ENCODE measurements around the gene ZEB1. TPM values are rescaled to one million over a fixed set of nuclear protein-coding genes. Genes with fewer than 3 reads are reported as not detected.

Gene ZEB1
- total and polyA plus RNA-seq, 9 of the 15 experiments (the other 6 are each of a cell fraction or from before 2014, with no cell fraction given), result 2.1 to 8.4 (median 4.9) TPM

DNA sequence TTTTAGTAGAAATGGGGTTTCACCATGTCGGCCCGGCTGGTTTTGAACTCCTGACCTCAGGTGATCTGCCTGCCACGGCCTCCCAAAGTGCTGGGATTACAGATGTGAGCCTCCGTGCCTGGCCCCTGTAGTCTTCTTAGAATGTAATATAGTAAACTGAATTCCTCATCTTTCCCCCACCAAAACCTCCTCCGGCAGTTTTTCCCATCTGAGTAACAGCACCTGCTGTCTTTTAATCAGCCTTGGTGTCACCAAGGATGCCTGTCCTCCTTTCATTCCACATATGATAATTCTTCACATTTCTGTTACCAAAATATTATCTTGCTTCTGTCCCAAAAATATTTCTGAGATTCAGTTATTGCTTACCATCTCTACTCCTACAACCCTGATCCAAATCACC, 80.2 kb downstream of the ZEB1 start:
- intact Hi-C loops (cut with micrococcal nuclease), result no loop called here
- no peaks in the 10 kb centered on the region for H4K20me1 ChIP-seq (replicated peaks; ENCODE audit: control insufficient read depth, insufficient read depth, low read length)
- no peak overlapping the region for H3K4me3 ChIP-seq
- in situ Hi-C loops (cut with MboI), result no loop called here
- H3K9me1 ChIP-seq (ENCODE audit: control insufficient read depth, insufficient read depth, low read length), result no peaks in the 10 kb centered on the region
- no peaks in the 10 kb centered on the region for H3K79me2 ChIP-seq (ENCODE audit: control insufficient read depth, insufficient read depth, low read length)
- H3K4me2 ChIP-seq (ENCODE audit: insufficient read depth, low read length), result no peak overlapping the region
- H3K9me3 ChIP-seq (replicated peaks; ENCODE audit: control insufficient read depth, insufficient read depth, low read depth, low read length), result no peaks in the 10 kb centered on the region
- CTCF ChIA-PET (ENCODE audit: low intra/inter-chr PET ratio), result no interaction called here
- POLR2A ChIA-PET, result no interaction called here
- no peak overlapping the region for H2AFZ ChIP-seq (ENCODE audit: low read depth, low read length)
- H3K9ac ChIP-seq (ENCODE audit: insufficient read depth in 1 of 2, low read depth in 2 of 2, low read length in 2 of 2), result no peak overlapping the region
- no peaks in the 10 kb centered on the region for H3K4me1 ChIP-seq (replicated peaks in 1 of 2; ENCODE audit: control insufficient read depth in 2 of 2, insufficient read depth in 2 of 2, low read length in 2 of 2)
- H3K36me3 ChIP-seq (ENCODE audit: control insufficient read depth, insufficient read depth, low read length), result no peaks in the 10 kb centered on the region
- no TSS peak for BruUV-seq (replicated peaks)
- FAIRE-seq (no peak), ATAC-seq (no peak), DNase-seq (ENCODE audit: extremely low read depth in 1 of 4, low spot score in 3 of 4) (no peak)
- no peak overlapping the region for H3K27ac ChIP-seq (ENCODE audit: extremely low read depth, low read depth, low read length)
- TF ChIP-seq JUNB (CRISPR knock-in tag; conservative IDR thresholded peaks at IDR 0.05) (no peak), ZNF436 (CRISPR knock-in tag; IDR thresholded peaks at IDR 0.05) (no peak), ZNF140 (CRISPR knock-in tag; IDR thresholded peaks at IDR 0.05) (no peak), BRF1 (IDR thresholded peaks at IDR 0.05; ENCODE audit: borderline replicate concordance, extremely low read depth, insufficient read length) (no peak), CBX8 (IDR thresholded peaks at IDR 0.05; ENCODE audit: borderline replicate concordance, extremely low read depth, low read depth, low read length, poor library complexity, severe bottlenecking) (no peak), ARNT (IDR thresholded peaks at IDR 0.05) (no peak), ZNF780A (CRISPR knock-in tag; IDR thresholded peaks at IDR 0.05) (no peak)
- WGBS (ENCODE audit: insufficient coverage, low coverage, missing lambda C conversion rate), result 43% methylated on average over 5 of the region's 5 CpGs
- H3K27me3 ChIP-seq (ENCODE audit: control insufficient read depth in 2 of 2, insufficient read depth in 2 of 2, low read length in 2 of 2), result no peaks in the 10 kb centered on the region

DNA sequence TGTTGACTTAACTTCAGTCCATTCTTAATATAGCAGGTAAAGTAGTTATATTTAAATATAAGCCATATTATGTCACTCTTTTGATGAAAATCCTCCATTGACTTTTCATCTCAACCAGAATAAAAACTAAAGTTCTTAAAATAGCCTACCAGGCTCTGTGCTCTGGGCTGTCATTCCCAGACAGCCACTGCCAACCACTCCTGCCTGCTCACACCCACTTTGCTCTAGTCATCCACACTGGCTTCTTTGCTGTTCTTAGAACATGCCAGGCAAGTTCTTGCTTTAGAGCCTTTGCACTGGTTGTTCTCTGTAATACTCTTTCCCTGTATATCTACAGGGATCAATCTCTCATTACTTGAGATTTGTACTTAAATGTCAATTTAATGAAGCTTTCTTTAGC, 80.6 kb downstream of the ZEB1 start:
- H2AFZ ChIP-seq (ENCODE audit: low read depth, low read length), result no peak overlapping the region
- no peaks in the 10 kb centered on the region for H3K9me1 ChIP-seq (ENCODE audit: control insufficient read depth, insufficient read depth, low read length)
- ATAC-seq (no peak), FAIRE-seq (no peak), DNase-seq (ENCODE audit: extremely low read depth in 1 of 4, low spot score in 3 of 4) (no peak)
- no peaks in the 10 kb centered on the region for H4K20me1 ChIP-seq (replicated peaks; ENCODE audit: control insufficient read depth, insufficient read depth, low read length)
- no peak overlapping the region for H3K27ac ChIP-seq (ENCODE audit: extremely low read depth, low read depth, low read length)
- no peaks in the 10 kb centered on the region for H3K36me3 ChIP-seq (ENCODE audit: control insufficient read depth, insufficient read depth, low read length)
- in situ Hi-C loops (cut with MboI), result no loop called here
- BruUV-seq (replicated peaks), result no TSS peak
- H3K27me3 ChIP-seq (ENCODE audit: control insufficient read depth in 2 of 2, insufficient read depth in 2 of 2, low read length in 2 of 2), result no peaks in the 10 kb centered on the region
- H3K4me2 ChIP-seq (ENCODE audit: insufficient read depth, low read length), result no peak overlapping the region
- CTCF ChIA-PET (ENCODE audit: low intra/inter-chr PET ratio), result no interaction called here
- intact Hi-C loops (cut with micrococcal nuclease), result no loop called here
- POLR2A ChIA-PET, result no interaction called here
- H3K9ac ChIP-seq (ENCODE audit: insufficient read depth in 1 of 2, low read depth in 2 of 2, low read length in 2 of 2), result no peak overlapping the region
- no peak overlapping the region for H3K4me3 ChIP-seq
- H3K9me3 ChIP-seq (replicated peaks; ENCODE audit: control insufficient read depth, insufficient read depth, low read depth, low read length), result no peaks in the 10 kb centered on the region
- no peaks in the 10 kb centered on the region for H3K79me2 ChIP-seq (ENCODE audit: control insufficient read depth, insufficient read depth, low read length)
- TF ChIP-seq, protein P1, sequence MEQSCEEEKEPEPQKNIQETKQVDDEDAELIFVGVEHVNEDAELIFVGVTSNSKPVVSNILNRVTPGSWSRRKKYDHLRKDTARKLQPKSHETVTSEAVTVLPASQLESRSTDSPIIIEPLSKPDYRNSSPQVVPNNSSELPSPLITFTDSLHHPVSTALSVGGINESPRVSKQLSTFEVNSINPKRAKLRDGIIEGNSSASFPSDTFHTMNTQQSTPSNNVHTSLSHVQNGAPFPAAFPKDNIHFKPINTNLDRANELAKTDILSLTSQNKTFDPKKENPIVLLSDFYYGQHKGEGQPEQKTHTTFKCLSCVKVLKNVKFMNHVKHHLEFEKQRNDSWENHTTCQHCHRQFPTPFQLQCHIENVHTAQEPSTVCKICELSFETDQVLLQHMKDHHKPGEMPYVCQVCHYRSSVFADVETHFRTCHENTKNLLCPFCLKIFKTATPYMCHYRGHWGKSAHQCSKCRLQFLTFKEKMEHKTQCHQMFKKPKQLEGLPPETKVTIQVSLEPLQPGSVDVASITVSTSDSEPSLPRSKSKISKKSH (CRISPR knock-in tag; IDR thresholded peaks at IDR 0.05), result no peak
- TF ChIP-seq ZC3H8 (IDR thresholded peaks at IDR 0.05) (no peak), HNRNPL (IDR thresholded peaks at IDR 0.05; ENCODE audit: low read depth, low read length) (no peak), EZH2 (IDR thresholded peaks at IDR 0.05; ENCODE audit: borderline replicate concordance, low read depth, low read length) (no peak)
- no peaks in the 10 kb centered on the region; a peak in 1 of 5 replicates for H3K4me1 ChIP-seq (replicated peaks in 1 of 2; ENCODE audit: control insufficient read depth in 2 of 2, insufficient read depth in 2 of 2, low read length in 2 of 2)
